ENCODE measurements around the gene NEUROG2.
"Not testable (repeated sequence)": the region's sequence is repeated elsewhere in the genome, so short reads cannot be mapped to it uniquely, and the experiment has no call there.

The NEUROG2 gene

GRCh38 chr4:112516066-112516470 lies at the start of gene NEUROG2:
Gene NEUROG2, minus strand, starts transcription at chr4:112516180. Its CDS starts 705 bp downstream, at chr4:112515475.
- DNase-seq, result no peak

GRCh38 chr4:112564706-112565270 lies 48.8 kb upstream of the NEUROG2 start:
- no peak for DNase-seq

DNA sequence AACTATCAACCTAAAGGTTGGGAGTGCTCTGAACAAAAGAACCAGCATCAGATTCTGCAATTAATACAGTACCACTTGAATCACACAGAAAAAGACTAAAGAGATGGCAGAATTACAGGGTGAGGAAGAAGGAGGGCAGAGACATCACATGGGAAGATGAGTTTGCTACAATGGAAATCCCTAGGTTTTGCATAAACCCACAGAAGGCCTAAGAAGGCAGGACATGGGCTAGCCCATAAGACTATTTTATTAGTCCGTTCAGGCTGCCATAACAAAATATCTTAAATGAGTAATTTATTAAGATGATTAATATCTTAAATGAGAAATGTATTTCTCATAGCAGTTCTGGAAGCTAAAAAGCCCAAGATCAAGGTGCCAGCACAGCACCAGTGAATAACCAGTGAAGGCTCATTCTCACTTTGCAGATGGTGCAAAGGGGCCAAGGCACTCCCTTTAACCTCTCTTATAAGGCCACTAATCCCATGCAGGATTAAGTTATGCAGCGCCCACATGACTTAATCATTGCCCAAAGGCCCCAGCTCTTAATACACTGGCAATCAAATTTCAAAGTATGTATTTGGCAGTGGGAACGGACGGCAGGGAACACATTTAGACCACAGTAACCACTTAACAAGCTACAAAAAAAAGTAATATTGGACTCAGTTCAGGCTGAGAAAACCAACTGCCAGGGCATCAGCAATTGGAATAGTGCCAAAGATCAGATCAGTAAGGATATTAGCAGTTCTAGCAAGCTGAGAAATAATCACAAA lies 47.6 kb upstream of the NEUROG2 start:
- DNase-seq, result no peak

DNA sequence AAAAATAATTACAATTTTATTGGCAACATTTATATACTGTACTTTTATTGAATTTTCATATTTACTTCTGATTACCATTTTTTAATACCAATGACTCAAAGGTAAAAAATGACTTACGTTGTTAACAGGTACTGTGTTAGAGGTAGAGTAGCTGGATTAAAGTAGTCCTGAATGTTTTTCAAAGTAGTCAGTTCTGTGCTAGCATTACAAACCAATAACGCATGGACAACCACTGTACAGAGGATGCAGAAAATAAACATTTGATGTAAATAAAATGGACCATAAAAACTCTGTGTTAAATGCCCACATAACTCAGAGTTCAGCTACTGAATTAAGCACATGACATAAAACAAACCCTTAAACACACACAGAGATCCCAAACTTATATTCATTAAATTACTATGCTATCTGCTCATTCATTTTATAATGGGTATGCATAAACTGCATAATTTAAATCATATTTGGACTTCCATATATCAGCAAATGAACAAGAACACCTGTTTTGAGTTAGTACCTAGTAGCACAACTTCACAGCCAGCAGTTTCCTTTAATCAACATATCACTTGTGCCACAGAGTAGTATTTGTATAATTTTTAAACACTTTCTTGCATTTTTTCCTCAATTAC lies 46.4 kb upstream of the NEUROG2 start:
- no peak for DNase-seq

DNA sequence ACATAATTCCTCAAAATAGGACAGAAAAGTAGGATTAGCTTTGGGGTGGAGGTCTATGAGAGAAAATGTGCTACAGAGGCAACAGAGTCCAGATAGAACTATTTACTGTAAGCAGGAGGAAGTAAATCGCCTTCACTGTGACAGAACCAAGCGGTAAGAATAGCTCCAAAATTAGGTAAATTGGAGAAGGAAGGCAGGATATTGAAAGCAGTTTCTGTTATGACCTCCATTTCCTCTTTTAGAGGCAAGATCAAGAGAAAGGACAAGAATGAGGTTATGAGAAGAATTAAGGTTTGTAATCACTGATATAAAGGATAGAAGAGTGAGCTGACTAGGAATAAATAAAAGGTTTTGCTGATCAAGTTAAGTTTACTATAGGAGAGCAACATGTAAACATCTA lies 44.1 kb upstream of the NEUROG2 start:
- DNase-seq, result no peak

DNA sequence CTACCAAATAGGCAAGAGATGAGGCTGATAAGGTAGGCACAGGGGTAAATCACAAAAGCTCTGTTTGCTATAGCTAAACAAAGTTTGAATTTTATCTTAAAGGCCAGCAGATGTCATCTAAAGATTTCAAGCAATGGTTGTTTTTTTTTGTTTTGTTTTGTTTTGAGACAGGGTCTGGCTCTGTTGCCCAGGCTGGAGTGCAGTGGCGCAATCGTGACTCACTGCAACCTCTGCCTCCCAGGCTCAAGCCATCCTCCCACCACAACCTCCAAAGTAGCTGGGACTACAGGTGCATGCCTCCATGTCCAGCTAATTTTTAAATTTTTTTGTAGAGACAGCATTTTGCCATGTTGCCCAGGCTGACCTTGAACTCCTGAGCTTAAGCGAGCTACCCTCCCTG lies 43.1 kb upstream of the NEUROG2 start:
- DNase-seq, result no peak

GRCh38 chr4:112557676-112558411 lies 41.9 kb upstream of the NEUROG2 start:
- DNase-seq, result no peak

- DNase-seq, result not testable (repeated sequence)
Measured at GRCh38 chr4:112554271-112554670, 38.3 kb upstream of the NEUROG2 start.

- DNase-seq, result no peak
Measured at GRCh38 chr4:112552668-112553067, 36.7 kb upstream of the NEUROG2 start.

- no peak for DNase-seq
Measured at GRCh38 chr4:112550728-112551127, 34.7 kb upstream of the NEUROG2 start.

GRCh38 chr4:112546476-112546875 lies 30.5 kb upstream of the NEUROG2 start:
- DNase-seq, result no peak

GRCh38 chr4:112545346-112545745 lies 29.4 kb upstream of the NEUROG2 start:
- DNase-seq, result no peak

GRCh38 chr4:112540695-112541094 lies 24.7 kb upstream of the NEUROG2 start:
- no peak for DNase-seq

DNA sequence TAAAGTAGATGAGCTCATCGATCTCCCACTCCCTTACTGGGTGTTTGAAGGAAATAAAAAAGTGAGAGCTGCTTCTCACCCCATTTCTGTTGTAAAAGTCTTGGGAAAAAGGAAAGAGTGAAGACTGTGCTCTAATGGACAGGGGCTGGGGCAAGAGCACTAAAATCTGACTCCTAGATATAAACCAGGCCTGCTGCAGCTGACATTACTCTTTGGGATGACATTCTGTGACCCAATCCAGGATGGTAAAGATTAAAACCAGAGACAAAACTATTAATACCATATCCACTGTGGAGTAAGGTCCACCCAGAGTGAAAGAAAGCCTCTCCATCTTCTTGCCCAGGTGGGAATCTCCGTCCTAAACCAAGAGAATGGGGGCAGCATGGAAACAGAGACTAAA lies 20.1 kb upstream of the NEUROG2 start:
- DNase-seq, result no peak

DNA sequence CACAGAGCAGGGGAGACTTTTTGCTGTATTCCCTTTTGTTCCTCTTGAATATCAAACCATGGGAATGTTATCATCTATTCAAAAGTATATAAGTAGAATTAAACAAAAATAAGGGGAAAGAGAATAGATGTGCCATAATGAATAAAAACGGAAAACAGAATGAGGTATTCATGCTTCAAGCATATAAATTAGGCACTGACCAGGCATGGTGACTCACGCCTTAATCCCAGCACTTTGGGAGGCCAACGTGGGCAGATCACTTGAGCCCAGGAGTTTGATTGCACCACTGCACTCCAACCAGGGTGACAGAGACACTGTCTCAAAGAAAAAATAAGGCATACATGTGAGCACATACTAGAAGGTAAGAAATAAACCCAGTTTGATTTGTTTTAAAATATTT lies 16.3 kb upstream of the NEUROG2 start:
- no peak for DNase-seq

- DNase-seq, result no peak
Measured at GRCh38 chr4:112531146-112531545, 15.2 kb upstream of the NEUROG2 start.

DNA sequence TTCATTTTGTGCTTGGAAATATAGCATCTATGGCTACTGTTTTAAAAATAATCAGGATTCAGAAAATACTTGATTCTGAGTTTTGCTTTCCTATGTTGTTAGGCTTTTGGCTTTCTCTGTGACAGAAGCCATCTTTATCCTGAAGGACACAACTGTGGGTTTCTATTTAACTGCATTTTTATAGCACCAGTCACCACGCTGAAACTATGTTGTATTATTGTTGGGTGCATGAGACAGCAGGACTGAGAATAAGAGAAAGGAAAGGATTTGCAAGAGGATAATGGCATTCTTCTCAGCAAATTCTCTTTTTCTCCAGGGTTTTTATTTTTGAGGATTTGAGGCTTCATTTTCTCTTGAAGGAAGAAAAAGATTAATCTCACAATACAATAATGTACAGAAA lies 10.1 kb upstream of the NEUROG2 start:
- DNase-seq, result no peak

- peak; percentile 65 to 75 for DNase-seq
Measured at GRCh38 chr4:112523764-112524505, 8.0 kb upstream of the NEUROG2 start.

DNA sequence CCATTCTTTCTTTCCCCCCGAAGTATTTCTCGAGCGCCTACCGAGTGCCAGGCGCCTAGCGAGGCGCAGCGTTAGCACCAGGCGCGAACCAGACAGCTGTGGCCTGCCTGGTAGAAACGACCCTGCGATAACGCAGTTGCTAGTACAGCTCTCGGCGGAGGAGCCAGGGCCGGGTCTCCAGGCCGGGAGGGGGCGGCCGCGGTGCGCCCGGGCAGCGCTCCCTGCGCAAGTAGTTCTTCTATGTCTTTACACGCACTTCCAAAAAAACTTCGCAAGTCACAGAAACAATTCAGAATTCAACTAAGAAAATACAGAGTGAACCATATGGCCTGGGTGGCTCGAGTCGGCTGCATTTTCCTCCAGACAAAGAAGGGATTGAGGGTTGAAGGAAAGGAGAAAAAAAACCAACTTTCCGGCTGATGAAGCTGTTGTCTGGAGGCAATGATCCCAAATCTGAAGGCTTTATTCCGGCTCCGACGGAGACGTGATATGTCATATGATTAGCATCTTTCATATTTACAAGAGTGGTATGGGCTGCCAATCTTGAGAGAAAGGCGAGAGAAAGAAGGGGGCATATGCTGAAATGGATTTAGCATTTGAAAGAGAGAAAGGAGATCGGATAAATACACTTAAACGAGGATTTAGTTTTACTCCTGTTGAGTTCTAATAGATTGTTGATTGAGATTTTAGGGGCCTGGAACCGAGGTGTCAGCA lies 7.2 kb upstream of the NEUROG2 start:
- peak; percentile 25 to 34 for DNase-seq

- not testable (repeated sequence) for DNase-seq
Measured at GRCh38 chr4:112522431-112522830, 6.5 kb upstream of the NEUROG2 start.

DNA sequence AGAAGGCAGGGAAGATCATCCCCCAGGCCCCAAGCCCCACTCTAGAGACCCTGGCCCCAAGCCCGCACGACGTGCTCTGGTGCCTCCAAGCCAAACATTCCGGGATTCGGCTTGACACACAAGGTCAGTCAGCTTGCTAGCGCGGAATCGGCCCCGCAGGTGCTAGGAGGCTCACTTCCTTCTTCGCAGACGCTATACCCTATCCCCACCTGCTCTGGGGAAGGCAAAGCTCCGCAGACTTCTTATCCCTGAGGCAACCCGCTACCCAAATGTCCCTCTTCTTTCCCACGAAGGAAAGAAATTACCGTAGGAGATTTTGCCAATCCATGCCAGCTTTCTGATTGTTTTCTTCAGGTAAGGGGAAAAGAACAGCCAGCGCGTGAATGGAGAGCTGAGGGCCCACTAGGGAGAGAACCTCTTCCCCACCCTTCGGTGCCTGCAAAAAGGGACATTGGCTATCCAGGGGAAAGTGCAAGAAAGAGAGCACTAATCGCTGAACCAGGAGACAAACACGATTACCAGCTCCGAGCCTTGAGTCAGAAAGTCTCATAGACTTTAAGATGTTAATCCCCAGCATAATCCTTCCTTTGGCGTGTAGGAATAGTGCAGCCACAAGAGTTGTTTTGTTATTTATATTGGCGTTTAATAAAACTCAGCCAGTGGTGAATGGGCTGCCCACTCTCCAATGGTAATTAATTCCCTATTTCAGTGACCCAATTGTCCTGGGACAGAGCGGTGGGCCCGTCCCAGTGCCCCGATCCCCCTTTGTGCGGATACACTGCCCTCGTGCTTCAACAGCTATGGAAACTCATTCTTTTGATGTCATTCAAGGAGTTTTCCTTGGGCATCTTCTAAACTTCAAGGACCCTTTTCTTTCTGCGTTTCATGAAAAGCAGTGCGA lies 5.4 kb upstream of the NEUROG2 start:
- peak in 1 of 2 experiments; percentile 1 for DNase-seq
